HG03565 (cell line): Measurements from ENCODE around the gene ALDH1A1.

Source experiments
- ATAC-seq: cut with Tn5 transposase; IDR thresholded peaks from one replicate; pipeline ENCODE4 v1.9.1; 2021; ENCODE audit warnings: mild to moderate bottlenecking, moderate library complexity; ENCODE audit not compliant: unreplicated experiment

ALDH1A1 gene

DNA sequence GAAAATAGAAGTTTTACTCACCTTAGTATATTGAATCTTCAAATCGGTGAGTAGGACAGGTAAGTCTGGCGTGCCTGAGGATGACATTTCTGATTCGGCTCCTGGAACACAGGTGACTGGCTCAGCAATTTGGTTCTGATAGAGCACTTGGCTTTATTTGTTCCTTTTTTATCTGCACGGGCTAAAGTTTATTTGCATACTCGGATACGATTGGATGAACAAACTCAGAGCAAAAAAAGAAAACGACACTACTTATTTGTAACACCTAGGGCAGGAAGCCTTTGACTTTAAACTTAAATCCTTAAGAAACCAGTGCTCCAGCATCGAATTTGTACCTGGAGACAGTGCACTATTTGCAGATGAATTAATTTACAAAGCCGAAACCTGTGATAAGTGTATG, at the start of gene ALDH1A1:
ALDH1A1 (minus strand) TSS at position 140 of the 400 bp plus-strand sequence; CDS start at position 87, 53 bp downstream.
- no peak for ATAC-seq

- ATAC-seq = no peak
Observed at GRCh38 chr9:73001860-73002259, 49.0 kb upstream of the ALDH1A1 start.

DNA sequence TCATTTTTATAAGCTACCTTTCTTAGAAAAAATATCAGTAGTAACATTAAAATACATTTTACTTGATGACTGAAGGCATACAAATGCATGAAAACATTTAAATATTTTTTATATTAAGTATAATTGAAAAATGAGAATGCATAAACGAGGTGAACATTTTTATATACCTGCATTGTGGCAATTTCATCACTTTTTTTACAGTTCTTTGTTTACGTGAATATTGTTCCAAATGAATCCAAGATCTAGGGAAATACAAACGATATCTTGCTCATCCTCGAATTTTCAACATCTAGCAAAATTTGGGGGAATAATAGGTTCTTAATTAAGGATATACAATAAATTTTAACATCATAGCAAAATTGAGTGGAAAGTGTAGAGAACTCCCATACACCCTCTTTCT, 45.5 kb upstream of the ALDH1A1 start:
- no peak for ATAC-seq

DNA sequence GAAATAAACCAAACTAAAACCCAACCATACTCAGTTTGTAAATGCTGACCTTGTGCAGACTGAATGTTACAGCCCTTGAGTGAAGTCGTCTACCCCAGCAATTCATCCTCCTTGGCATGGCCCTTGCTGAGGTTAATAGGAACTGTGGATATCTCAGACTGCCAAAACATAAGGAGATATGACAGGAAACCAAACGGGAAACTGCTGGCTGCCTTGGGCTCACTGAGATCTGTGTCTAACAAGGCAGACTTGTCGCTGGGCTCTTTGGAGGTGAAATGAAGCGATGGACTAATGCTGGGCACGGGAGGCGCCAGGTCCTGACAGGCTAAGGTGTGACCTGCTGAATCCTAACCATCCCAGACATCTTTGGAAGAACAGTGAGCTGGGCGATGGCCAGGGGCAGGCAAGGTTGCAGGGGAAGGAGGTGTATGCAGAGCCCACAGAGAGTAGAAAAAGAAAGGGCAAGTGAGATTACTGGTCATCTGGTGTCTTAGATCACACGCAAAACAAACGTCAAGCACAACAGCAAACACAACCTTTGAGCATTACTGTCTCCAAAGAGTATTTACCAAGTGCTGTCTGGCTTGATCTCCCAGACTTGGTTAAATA, 44.6 kb upstream of the ALDH1A1 start:
- no peak for ATAC-seq

DNA sequence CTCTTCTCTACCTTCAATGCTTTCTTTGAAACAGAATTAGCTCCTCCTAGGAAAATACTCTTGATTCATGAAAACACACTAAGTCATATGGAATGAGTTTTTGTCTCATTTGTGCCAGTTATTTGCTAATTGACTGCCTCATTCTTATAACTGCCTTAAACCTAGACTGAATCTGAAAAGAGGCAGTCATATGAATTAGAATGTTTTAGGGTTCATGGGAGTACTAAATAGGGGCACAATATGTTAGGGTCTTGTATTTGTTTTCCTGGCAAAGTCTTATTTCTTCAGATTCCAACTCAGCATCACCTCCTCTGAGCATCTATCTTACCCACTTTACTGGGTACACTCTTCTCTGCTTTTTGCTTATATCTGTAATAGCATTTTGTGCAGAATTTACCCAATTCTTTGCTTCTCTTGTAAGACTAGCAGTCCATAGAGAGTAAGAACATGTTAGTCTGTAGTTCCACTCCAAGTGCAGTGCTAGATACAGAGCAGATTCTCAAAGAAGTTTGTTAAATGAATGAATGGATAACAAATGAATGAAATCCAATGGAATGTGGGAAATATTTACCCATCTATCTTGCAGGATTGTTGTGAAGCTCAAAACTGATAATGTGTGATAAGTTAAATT, 43.9 kb upstream of the ALDH1A1 start:
- no peak for ATAC-seq

DNA sequence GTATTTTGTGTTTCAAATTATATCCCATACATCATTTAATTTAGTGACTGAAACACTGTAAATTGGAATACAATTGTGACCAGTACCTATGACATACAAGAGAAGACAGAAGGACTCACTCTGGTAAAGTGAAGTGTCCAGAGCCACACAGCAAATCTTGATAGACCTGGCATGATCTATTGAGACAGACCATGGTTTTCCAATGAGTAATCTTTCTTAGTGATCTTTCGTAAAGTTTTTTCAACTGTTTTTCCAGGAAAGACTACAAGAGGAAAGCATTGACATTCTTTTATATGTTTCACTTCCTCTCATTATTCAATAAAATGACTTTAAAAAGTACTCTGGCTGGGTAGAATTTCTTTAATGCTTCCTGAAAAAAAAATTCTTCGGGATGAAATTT, 43.3 kb upstream of the ALDH1A1 start:
- ATAC-seq = no peak

GRCh38 chr9:72995131-72996024, 42.5 kb upstream of the ALDH1A1 start:
- ATAC-seq = no peak

DNA sequence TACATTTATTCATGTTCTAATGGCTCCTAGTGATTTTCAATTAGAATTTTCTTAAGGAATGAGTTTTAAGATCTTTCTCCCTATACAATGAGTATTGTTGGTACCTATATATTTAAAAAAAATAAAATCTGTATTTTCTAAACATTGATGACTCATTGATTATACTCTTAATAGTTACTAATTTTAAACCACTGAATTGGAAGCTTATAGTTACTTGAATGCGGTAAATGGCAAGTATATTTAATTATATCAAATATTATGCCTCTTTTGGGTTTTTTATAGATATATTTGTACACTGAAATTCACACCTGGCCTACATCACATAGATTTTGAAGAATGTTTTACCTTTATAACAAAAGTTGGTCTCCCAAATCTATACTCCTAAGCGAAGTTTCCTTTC, 38.9 kb upstream of the ALDH1A1 start:
- ATAC-seq = no peak

DNA sequence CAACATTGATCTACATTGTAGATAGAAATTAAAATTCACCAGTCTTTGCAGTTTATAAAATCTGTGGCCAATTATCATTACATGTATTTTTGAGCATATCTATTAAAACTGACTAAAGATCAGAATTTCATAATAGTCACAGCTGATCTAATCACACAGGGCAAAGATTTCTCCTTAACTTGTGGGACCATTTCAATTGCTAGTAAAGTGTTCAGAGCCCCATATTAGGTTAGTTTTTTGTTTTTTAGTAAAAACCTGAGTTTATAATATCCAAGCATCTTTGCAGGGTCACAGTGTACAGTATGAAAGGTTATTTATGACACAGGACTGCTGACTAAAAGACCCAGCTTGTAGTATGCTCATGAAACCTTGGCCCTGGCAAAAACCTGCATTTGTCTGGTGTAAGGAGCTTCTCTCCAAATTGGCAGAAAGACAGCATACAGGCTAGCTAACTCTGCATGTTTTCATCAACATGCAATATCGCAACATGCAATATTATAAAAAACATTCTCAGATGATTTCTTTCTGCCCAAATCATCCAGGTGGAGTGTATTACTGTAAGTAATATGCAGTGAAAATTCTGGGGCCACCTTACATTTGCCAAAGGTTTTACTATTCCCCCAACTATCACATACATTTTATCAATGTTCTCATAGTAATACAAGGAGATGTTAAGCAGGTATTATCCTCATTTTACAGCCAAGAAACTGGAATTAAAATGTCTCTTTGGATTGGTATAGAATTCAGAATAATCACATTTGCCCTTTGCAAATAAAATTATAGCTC, 37.7 kb upstream of the ALDH1A1 start:
- no peak for ATAC-seq

DNA sequence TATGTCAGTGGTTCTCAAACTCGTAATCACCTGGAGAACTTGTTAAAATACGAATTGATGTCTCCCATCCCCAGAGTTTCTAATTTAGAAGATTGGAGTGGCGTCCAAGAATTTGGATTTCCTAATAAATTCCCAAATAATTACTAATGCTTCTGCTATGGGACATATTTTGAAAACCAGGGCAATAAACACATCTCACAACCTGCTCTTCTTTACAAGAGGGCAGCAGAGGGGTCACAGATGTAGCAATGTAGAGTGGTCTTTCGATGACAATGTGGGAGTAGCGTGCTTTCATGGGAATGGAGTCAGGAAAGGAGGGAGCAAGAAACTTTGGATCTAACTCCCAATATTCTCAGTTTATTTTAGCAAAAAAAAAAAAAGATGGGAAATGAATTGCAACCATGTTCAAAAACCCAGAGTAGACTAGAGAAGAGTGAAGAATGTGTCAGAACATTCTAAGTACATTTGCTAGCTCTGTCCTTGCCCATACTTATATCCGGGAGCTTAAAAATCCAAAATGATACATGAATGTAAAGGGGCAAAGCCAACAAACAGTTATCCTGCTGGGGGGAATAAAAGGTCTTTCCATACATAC, 33.8 kb upstream of the ALDH1A1 start:
- no peak for ATAC-seq

GRCh38 chr9:72985746-72986145, 32.9 kb upstream of the ALDH1A1 start:
- ATAC-seq = no peak

DNA sequence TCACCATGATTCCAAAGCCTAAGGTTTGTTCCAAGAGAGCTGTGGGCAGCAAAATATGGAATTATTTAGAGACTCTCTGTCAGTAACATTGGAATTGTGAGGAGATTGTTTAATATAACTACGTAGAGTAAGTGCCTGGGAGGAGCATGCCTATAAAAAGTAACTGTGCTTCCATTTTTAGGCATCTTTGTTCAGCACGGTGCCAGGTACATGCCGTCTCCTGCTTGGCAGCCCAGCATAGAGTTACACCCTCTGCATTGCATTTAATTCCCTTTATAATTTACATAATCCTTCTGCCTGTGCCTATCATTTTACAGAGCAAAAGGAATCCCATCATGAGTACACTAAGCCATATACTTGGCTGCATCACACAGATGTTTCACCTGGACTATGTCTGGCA, 32.1 kb upstream of the ALDH1A1 start:
- ATAC-seq = no peak

- ATAC-seq = no peak
Observed at GRCh38 chr9:72984226-72984947, 31.5 kb upstream of the ALDH1A1 start.

GRCh38 chr9:72983512-72984225, 30.8 kb upstream of the ALDH1A1 start:
- no peak for ATAC-seq

- no peak for ATAC-seq
Observed at GRCh38 chr9:72983056-72983455, 30.2 kb upstream of the ALDH1A1 start.

DNA sequence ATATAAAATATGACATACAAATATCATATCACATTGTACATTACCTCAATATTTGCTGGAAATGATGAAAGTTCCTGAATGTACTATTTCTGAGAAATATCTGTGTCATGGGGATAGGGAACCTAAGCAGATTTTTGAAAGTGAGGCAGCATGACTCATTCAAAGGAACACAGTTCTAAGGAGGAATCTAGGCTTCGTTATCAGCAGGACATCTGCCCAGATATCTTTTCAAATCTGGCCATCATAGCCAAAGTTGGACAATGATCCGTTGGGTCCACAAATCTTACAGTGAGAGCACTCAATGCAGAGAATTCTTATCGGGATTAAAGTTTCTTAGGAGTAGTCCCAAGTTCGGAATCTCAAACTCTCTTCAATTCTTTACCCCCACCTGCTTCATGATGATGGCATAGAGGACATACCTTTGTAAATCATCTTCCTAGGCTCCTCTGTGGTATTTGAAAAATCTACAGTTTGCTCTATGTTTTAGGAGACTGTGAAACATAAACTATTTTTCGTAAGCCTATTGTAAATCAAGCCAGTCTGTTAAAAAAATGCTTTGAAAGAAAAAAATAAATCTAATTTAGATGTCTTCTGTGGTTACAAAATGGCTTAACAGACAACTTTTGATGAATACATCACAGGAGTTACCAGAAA, 29.4 kb upstream of the ALDH1A1 start:
- no peak for ATAC-seq

GRCh38 chr9:72981433-72981832, 28.6 kb upstream of the ALDH1A1 start:
- no peak for ATAC-seq

DNA sequence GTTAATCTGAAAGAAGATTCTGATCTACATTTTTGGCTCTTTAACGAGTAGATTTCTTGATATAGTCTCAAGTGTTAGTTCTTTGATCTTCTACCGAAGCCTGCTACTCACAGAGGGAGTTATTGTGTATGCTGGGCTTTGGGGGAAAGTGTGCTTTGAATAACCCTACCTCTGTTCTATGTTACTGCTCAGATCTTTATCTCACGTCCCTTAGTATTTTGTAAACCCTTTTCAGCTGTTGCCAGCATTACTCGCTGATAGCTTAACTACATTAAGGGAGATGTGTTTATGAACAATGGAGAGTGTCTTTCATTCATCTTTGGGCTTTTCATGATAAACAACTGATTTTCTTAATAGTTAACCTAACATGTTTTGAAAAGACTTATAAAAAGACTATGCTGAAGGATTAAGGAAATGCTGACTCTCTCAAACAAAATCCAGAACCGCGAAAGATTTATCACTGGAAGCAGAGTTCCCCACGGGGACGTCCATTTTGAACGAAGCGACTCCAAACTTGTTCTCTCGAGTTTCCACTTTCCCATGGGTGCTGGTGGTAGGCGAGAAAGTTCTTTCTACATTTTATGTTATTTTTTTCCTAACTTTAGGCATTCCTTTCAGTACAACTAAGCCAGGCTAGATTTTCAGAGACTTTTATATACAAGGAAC, 27.9 kb upstream of the ALDH1A1 start:
- no peak for ATAC-seq
